HG02884 (cell line): ENCODE measurements around the gene MYG1.
"Not testable (repeated sequence)": the region's sequence is repeated elsewhere in the genome, so short reads cannot be mapped to it uniquely, and the experiment has no call there.

ENCODE experiments used
- ATAC-seq: cut with Tn5 transposase; IDR thresholded peaks from one replicate; pipeline ENCODE4 v1.9.1; 2021; ENCODE audit warnings: mild to moderate bottlenecking, moderate library complexity; ENCODE audit not compliant: unreplicated experiment

Gene MYG1

DNA sequence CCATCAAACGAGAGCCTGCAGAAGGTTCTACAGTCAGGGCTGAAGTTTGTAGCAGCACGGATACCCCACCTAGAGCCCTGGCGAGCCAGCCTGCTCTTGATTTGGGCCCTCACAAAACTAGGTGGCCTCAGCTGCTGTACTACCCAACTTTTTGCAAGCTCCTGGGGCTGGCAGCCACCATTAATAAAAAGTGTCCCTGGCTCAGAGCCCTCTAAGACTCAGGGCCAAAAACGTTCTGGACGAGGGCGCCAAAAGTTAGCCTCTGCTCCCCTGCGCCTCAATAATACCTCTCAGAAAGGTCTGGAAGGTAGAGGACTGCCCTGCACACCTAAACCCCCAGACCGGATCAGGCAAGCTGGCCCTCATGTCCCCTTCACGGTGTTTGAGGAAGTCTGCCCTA is 13.0 kb upstream of the MYG1 start:
- no peak for ATAC-seq

DNA sequence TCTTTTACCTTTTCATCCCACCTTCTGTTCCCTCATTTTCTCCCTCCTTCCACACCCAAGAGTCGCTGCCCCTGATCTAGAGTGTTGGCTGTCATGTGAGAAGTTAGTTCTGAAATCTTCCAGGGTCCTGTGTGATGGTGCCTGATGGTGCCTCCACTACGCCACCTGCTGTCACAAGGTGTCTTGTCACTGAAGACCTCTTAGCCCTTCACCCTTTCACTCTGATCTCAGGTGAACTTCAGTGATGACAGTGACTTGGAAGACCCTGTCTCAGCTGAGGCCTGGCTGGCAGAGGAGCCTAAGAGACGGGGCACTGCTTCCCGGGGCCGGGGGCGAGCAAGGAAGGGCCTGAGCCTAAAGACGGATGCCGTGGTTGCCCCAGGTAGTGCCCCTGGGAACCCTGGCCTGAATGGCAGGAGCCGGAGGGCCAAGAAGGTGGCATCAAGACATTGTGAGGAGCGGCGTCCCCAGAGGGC is 11.7 kb upstream of the MYG1 start:
- ATAC-seq = no peak

DNA sequence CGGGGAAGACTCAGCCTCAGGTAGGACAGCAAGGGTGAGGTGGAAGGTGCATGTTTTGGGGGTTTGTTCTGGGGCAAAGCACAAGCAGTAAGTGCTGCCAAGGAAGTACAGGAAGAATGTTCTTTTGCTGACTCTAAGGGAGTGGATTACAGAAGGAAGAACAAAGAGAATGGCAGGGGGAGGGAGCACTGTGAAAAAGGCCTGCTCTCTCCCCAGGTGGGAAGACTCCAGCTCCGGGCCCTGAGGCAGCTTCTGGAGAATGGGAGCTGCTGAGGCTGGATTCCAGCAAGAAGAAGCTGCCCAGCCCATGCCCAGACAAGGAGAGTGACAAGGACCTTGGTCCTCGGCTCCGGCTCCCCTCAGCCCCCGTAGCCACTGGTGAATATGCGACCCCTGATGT is 11.2 kb upstream of the MYG1 start:
- no peak for ATAC-seq

DNA sequence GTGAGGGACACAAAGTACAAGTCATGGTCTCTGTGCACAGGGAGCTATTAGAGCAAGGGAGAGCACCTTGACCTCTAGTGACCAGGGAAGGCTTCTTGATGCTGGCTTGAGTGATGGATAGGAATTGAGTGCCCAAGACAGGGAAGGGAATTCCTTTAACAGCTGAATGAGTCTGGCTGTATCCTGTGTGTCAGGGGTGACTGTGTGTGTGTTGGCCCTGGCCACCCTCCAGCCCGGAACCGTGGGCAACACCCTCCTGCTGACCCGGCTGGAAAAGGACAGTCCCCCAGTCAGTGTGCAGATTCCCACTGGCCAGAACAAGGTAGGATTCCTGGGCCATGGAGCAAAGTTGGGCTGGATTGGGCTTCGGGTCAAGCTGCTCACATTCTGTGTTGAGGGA is 9.6 kb upstream of the MYG1 start:
- no peak for ATAC-seq

DNA sequence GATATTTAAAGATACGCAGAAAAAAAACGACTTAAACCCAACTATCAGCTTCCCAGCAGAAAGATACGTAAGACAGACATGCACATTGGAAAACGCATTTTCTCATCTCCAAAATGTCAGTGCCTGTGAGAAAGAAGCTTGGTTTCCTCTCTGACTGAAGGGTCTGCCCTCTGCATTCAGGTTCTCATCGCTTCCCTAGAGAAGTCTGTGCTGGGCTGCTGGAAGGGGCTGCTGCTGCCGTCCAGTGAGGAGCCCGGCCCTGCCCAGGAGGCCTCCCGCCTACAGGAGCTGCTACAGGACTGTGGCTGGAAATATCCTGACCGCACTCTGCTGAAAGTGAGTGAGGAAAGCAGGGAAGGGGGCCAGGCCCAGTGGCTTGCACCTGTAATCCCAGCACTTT is 8.8 kb upstream of the MYG1 start:
- no peak for ATAC-seq

DNA sequence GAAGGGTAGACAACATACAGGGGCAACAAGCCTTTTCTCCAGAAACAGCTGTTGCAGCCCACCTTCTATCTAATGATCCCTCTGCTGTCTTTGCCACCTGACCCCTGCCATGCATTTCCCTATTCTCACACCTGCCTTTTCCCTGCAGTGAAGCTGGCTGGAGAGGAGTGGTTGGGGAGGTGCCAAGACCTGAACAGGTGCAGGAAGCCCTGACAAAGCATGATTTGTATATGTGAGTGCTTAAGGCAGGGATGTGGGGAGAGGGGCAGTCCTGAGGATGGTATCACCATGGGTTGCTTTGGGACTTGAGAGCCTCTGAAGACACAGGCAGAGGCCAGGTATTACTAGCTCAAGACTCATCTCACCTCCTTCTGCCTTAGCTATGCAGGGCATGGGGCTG is 7.1 kb upstream of the MYG1 start:
- ATAC-seq = no peak

DNA sequence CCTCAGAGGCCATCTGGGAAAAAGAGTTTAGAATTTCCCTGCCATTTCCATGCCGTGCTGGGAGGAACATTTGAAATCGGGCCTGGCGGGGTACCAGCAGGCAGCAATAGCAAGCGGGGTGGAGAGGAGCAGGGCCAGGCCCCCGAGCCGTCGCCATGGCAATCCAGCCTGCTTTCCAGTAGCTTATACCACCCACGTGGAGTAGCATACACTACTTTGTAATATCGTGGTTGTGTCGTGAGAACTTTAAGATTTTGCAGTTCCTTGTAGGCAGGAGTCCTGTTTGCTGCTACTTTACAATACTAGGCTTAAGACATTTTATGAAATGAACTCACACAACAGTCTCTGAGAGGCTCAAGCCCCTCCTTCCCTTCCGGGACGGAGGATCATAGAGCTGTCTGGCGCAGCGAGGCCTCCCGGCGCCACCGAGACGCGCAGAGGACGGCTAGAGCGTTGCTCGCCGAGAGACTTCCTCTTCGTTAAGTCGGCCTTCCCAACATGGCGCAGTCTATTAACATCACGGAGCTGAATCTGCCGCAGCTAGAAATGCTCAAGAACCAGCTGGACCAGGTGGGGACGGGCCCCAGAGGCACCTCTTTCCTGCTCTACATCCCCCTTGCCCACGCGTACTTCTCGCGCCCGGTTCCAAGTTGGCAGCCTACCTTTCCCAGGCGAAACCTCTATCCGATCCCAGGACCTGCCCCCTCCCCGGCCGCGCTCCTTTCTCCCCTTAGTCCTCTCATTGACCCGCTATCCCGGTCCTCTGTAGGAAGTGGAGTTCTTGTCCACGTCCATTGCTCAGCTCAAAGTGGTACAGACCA is 4.2 kb upstream of the MYG1 start, which contains the start of gene PFDN5:
PFDN5 (plus strand) TSS at position 473 of the 821 bp plus-strand sequence; CDS start at position 499, 26 bp downstream.
- ATAC-seq = peak; percentile 84

DNA sequence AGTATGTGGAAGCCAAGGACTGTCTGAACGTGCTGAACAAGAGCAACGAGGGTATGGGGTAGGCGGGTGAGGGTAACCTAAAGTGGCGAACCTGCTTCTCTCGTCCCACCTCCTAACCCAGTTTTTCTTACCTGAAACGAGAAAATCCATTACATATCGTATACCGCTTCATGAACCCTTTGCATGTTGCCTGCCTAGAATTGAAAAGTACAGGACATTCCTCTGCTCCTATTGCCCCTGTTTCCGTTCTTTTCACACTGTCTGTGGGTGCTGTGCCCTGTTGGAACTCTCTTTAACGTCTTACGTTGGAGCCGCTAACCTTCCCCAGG is 3.6 kb upstream of the MYG1 start:
- no peak for ATAC-seq

DNA sequence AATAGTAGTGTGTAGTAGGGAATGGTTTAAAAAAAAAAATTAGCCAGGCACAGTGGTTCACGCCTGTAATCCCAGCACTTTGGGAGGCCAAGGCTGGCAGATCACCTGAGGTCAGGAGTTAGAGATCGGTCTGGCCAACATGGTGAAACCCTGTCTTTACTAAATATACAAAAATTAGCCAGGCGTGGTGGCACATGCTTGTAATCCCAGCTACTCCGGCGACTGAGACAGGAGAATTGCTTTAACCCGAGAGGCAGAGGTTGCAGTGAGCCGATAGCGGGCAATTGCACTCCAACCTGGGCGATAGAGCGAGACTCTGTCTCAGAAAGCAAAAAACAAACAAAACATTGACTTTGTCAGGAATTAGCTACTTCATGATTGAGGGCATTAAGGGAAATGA is 2.4 kb upstream of the MYG1 start:
- ATAC-seq = not testable (repeated sequence)

DNA sequence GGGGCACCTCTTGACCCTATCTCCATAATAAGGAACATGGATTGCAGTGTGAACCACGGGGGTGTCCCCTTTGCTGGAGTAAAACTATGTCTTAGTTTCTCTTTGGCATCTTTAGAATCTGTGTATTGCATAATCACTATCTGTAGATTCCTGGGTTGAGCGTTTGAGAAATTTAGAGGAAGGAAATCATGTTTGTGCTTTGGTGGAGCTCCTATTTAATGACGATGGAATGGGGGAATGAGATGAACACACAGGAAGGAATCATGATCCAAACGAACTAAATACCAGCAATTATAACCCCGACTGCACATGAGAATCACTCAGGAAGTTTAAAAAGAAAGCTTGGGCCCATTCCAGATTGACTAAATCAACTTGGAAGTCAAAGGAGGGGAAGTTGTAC is 1.3 kb upstream of the MYG1 start:
- no peak for ATAC-seq

DNA sequence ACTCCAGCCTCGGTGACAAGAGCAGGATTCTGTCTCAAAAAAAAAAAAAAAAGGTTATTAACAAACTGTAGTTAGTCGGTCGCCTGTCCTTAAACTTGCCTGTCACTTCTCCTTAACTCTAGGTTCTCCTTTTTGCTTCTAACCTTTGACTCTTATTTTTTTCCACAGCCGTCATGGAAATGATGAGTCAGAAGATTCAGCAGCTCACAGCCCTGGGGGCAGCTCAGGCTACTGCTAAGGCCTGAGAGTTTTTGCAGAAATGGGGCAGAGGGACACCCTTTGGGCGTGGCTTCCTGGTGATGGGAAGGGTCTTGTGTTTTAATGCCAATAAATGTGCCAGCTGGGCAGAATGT is 418 bp upstream of the MYG1 start:
- ATAC-seq = no peak

DNA sequence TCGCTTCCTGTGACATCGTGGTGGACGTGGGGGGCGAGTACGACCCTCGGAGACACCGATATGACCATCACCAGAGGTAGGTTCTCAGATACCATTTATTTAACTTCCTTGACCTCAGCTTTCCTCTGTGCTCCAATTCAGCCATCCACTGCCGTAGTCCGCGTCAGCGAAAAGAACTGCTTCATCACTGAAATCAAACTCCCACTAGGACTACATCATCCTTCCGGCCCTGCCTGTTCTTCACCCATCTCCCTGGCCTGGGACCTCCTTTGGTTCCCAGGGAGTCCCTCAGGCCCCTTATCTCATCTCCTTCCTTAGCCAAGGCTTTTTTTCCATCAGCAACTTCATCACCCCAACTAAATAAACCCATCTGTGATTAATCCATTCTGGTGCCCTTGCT is 692 bp downstream of the MYG1 start:
- ATAC-seq = no peak

DNA sequence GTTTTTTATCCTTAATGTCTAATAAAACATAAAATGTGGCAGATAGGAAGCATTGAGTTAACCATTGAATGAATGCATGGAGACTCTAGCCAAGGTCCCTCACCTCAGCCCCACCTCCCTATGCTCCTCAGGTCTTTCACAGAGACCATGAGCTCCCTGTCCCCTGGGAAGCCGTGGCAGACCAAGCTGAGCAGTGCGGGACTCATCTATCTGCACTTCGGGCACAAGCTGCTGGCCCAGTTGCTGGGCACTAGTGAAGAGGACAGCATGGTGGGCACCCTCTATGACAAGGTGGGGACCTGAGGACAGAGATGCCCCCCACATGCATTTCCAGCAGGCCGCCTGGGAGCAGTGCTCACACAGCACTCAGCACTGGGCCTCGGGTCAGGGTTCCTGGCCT is 3.4 kb downstream of the MYG1 start:
- ATAC-seq = no peak

DNA sequence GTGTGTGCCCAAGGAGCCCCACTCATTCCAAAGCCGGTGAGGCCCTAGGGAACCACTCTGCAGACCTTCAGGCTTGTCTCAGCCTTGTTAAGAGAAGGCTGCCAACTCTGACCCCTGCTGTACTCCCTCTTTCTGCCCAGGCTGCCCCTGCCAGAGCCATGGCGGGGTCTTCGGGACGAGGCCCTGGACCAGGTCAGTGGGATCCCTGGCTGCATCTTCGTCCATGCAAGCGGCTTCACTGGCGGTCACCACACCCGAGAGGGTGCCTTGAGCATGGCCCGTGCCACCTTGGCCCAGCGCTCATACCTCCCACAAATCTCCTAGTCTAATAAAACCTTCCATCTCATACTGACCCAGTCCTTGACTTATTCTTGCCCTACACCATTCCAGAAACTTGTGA is 7.3 kb downstream of the MYG1 start:
- ATAC-seq = no peak

DNA sequence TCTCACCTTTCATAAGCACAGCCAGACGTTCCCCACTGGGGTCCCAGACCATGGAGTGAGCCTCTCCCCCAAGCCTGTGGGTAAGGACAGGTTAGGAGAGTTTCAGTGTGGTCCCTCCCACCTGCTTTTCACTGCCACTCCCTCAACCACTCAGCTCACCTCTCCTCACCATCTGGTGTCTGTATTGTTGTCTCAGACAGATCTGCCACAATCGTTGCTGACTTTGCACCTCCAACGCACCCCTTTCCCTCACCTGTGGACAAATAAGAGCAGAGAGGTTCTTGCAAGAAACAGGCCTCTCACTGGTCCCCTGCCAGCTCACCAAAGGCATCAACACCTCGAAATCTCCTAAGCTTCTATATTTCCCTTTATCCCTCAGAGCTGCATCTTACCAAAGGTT is 8.8 kb downstream of the MYG1 start:
- no peak for ATAC-seq

DNA sequence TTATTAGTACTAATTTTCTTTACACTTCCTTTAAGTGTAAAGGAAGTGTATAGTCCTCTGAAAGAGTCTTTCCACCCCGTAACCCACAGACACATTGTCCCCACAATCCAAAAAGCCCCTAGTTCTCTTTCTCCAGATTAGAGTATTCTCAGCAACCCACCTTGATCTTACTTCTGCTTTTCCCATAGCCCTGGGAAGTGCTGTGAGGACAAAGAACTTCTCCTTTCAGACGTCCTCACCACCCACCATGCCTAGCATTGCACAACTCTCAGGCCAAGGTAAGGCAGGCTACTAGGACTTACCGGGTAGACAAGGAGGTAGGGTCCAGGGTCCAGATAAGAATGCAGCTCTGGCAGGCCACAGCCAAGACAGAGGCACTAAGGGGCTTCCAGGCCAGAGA is 14.5 kb downstream of the MYG1 start:
- no peak for ATAC-seq

DNA sequence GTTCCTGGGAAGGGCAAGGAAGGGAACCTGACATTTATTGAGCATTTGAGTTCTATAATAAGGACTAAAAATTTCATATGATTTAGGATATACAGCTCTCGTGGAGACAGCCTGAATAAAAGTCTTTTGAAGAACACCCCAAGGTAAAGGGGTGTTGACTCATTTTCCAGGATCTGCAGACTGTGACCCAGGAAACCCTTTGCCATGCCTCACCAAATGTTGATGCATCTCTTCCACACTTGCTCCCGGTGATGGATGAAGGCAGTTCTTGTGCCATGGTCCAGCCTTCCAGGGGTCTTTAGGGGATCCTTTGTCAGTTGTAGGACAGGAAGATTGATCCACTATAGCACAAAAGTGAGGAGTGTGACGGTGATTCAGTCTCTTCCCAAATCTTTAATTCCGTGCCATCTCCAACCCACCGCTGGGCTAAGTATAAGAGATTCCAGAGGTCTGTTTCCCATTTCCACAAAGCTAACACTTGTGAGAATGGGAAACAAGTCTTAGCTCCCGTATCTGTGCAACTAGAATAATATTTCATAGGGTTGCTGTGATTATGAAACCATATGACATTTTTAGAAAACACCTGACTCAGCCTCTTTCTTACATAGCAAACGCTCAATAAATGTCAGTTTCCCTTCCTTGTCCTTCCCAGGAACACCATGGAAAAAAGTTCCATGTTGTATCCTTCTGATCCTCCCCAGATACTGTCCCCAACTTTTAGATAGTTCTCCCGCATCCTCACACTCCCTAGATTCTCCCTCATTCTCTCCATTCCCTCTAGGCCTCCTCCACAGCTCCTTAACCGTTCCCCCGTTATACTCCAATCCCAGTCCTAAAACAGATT is 21.1 kb downstream of the MYG1 start:
- no peak for ATAC-seq

DNA sequence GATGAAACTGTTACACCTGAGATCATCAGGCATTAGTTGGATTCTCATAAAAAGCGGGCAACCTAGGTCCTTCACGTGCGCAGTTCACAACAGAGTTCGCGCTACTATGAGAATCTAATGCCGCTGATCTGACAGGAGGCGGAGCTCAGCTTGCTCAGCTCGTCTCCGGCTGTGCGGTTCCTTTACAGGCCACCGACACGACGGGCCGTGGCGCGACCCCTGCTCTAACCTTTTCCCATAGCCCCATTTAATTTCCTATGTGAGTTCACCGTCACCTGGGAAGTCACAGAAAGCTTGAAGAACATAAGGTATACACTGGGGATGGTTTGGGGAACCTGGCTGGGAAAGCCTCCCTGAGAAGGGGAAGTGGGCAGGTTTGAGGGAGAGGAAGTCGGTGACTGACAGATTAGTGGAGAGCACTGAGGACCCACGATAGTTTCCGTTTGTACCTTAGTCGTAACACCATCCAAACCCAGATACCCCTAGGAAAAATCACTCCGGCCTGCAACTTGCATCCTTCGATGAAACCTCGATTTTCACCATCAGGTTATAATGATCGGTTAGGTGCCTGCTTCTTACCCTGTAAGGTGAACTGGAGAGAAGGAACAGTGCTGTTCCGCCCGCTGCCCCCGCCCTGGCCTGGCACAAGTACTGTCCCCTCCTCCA is 24.8 kb downstream of the MYG1 start:
- no peak for ATAC-seq

DNA sequence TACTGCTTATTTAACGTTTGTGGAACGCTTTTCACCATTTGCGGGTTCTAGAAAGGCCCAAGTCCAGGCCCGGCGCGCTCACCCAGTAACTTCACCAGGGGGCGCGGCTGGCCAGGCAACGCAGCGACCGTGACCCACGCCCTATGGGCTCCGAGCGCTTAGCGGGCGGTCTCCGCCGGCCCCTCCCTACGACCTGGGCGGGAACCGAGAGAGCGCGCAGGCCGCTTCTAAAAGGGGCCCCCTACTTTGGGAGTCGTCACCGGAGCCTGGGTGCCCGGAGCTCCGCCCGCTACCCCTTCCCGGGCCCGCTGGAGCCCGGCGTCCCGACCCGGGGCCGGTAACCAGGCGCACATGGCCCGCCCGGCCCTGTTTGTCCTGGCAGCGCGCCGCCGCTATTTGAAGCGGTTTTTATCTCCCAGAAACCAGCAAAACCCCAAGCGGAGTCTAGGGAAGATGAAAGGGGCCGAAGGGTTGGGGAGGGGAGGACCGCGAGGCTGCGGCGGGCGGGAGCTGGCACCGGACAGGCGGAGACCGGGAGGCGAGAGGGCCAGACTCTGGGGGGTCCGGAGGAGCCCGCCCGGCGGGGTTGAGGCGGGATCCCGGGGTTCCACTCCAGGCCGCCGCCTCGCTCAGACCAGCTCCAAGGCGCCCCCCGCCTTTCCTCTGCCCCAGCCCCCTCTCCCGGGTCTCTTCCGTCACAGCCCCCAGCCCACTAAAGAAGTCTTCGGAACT is 25.4 kb downstream of the MYG1 start:
- peak; percentile 44 for ATAC-seq

DNA sequence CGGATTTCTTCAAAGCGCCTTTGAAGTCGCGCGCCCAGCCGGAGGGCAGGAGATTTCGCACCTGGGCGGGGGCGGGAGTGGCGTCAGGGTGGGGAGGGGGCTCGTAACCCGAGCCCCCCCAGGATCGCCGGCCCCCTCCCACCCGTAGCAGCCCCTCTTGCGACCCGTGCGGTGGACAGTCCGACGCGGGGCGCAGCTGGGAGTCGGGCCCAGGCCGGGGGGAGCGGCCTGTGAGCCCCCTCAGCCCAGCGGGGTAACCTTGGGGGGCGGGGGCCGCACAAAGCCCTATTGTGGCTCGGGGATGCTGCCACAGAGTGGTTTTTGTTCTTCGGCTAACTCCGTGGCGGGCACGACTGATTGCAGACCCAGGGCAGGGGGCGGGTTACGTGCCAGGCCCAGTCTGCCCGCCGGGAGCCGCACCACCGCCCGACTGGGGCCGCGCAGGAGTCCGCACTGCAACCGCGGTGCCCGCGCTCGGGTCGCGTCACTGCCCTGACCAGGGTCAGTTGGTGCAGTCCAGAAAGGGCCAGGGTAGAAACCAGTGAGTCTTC is 26.1 kb downstream of the MYG1 start:
- no peak for ATAC-seq
